GM12875 (cell line): ENCODE measurements around the gene MT1B.

Experiments
- H3K4me3 ChIP-seq: one replicate; pipeline ENCODE4 v1.5.1; 2011; ENCODE audit warnings: low read depth, low read length, control low read depth
- TF ChIP-seq, protein P1 (sequence below): IDR thresholded peaks from 2 replicates; pipeline ENCODE4 v1.5.1; 2011; ENCODE audit warnings: low read depth, mild to moderate bottlenecking, control low read depth, inconsistent platforms, low read length, moderate library complexity, borderline replicate concordance; ENCODE audit not compliant: insufficient read depth

MT1B gene

DNA sequence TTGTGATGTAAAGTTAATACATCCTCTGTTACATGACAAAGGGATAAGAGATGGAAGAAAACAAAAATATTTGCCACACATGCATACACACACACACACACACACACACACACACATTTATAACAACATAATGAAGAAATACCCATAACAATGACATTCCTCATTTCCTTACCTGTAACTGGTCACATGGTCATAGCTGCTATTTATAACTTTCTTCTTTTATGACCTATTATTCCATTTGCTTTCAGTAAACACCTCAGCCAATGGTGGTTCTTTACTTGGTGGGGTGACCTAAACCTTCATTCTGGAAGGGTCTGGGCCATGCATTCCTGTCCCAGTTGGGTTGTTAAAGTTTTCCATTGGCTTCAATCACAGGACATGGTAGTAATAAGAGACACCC lies 38.0 kb upstream of the MT1B start:
- TF ChIP-seq, protein P1, sequence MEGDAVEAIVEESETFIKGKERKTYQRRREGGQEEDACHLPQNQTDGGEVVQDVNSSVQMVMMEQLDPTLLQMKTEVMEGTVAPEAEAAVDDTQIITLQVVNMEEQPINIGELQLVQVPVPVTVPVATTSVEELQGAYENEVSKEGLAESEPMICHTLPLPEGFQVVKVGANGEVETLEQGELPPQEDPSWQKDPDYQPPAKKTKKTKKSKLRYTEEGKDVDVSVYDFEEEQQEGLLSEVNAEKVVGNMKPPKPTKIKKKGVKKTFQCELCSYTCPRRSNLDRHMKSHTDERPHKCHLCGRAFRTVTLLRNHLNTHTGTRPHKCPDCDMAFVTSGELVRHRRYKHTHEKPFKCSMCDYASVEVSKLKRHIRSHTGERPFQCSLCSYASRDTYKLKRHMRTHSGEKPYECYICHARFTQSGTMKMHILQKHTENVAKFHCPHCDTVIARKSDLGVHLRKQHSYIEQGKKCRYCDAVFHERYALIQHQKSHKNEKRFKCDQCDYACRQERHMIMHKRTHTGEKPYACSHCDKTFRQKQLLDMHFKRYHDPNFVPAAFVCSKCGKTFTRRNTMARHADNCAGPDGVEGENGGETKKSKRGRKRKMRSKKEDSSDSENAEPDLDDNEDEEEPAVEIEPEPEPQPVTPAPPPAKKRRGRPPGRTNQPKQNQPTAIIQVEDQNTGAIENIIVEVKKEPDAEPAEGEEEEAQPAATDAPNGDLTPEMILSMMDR, result no peak
- H3K4me3 ChIP-seq, result no peak overlapping the region

DNA sequence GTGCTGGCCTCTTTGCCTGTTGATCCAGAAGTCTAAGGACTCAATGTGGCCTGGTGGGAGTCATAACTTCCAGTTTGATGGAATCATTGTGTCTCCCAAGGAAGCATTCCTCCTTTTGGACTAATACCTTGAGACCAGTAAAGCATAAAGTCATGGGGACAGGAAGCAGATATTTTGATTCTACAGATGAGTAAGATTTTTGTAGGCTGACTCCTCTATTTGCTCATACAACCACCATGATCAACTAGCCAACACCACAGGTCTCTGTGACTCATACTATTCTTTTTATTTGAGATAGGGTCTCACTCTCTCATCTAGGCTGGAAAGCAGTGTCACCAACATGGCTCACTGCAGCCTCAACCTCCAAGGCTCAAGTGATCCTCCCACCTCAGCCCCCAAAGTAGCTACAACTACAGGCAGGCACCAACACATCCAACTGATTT lies 37.1 kb upstream of the MT1B start:
- no peak overlapping the region for H3K4me3 ChIP-seq
- TF ChIP-seq, protein P1, result no peak

DNA sequence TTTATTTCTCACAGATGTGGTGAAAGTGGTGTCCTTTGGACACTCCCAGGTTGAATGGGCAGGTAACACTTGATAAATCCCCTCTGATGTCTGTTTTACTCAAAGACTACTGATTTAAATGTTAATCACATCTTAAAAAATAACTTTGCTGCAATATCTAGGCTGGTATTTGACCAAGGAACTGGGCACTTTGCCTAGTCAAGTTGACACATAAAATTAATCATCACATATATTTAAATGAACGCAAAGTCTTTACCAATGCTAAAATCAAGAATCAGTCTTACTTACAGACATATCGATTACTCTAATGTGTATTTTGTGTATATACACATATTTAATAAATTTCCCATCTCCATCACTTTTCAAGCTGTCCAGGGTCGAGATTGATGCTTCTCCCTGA lies 36.3 kb upstream of the MT1B start:
- H3K4me3 ChIP-seq, result no peak overlapping the region
- TF ChIP-seq, protein P1, result no peak

DNA sequence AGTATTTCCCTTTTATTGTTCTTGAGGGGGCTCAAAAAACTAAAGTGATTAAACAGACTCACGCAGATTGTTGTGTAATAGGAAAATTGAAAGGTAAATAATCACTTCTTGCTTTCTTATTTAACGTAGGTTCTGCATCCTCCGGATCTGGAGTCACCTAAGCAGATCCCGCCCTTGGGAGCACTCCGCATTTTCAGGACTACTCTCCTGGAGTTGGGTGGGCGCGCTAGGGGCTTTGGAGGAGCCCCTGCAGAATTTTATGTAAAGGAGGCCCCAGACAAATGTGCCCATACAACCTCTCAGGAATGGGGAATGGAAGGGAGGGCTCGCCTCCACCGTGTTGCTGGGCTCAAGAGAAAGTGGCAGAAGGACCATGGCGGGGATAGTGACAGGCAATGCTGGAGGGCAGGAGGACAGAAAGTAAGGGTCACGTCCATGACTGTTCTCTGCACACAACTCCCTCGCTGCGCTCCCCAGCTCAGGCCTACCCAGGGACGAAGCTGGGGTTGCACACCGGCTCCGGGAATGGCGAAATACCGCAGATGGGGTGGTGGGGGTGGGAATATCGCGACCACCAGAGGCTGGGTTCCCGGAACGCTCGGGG lies 35.0 kb upstream of the MT1B start:
- H3K4me3 ChIP-seq, result no peak overlapping the region
- TF ChIP-seq, protein P1, result no peak

DNA sequence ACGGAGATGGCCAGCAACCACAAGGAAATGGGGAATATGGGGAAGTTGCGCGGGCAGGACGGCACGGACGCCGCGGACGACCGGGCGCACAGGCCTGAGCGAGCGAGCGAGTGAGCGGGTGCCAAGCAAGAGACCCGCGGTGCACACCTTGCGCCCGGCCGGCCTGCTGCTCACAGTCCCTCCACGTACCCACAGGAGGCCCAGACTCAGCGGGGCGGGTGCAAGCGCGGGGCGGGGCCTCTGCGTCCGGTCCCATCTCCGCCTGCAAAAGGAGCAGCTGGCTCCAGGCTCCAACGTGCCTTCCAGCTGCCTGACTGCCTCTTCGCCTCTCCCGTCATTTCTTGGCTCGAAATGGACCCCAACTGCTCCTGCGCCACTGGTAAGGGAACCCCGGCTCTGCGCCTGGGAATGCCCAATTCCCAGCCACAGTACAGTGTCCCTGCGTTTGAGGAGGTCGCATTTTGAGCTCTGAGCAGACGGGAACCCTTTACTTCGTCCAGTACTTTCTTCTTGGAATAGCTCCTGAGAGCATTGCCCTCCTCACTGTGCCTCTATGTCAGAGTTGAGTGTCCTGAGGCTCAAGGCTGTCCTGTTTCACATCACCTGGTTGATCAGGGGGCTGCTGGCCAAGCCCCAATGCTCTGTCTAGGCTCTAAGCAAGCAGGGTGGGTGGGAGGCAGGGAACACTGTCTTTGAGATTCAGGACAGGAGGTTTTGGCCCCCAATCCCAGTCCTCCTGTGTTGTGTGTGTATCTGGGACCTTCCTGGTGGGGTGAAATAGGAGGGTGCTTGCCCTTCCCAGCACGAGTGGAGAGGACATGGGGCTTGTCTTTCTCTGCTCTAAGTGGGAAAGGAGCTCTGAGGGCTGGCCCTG lies 34.2 kb upstream of the MT1B start:
- no peak overlapping the region for H3K4me3 ChIP-seq
- TF ChIP-seq, protein P1, result no peak

DNA sequence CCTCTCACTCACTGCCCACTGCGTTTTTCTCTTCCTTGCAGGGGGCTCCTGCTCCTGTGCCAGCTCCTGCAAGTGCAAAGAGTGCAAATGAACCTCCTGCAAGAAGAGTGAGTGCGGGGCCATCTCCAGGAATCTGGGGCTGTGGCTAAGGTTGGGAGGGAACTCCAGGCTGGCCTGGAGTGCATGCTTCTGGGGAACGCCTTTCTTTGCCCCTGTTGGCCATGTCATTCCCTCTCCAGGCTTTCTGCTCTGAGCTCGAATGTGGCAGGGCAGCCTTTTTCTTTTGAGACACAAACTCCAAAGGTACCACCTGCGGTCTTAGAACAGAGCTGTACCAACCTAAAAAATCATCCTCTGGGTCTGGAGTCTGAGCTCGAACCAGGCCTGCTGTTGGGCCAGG lies 33.5 kb upstream of the MT1B start:
- no peak overlapping the region for H3K4me3 ChIP-seq
- TF ChIP-seq, protein P1, result no peak
